DMS79 treated with DMSO at 0.1 percent for 48 hours (cell line): Measurements from ENCODE around the gene DESI1.
"Not testable (repeated sequence)": the region's sequence is repeated elsewhere in the genome, so short reads cannot be mapped to it uniquely, and the experiment has no call there.

Experiments
- DNase-seq: peaks from one replicate; lab custom pipeline; 2025; lab: John Stamatoyannopoulos, UW

Gene DESI1

DNA sequence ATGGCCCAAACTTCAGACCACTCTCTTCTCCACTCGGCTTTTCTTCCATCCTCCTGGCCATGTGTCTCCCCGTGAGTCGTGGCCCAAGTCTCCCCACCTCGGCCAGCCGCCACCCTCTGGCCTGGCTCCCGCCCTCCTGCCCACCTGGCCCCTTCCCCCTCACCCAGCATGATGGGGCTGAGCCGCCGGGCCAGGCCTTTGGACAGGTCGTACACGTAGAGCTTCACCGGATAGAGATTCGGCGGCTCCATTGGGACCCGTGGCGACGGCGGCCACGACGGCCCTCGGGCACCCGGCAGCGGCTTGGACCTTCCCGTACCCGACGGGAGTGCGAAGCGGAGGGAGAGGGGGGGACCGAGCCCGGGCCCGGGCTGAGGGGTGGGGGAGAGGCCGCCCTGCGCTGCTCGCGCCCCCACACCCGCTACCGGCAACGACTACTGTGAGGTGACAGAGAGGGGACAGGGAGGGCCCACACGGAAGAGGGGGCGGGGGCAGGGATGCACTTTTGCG is at the start of gene DESI1:
DESI1 (minus strand) TSS at position 455 of the 510 bp plus-strand sequence; CDS start at position 251, 204 bp downstream.
- no peak for DNase-seq

DNA sequence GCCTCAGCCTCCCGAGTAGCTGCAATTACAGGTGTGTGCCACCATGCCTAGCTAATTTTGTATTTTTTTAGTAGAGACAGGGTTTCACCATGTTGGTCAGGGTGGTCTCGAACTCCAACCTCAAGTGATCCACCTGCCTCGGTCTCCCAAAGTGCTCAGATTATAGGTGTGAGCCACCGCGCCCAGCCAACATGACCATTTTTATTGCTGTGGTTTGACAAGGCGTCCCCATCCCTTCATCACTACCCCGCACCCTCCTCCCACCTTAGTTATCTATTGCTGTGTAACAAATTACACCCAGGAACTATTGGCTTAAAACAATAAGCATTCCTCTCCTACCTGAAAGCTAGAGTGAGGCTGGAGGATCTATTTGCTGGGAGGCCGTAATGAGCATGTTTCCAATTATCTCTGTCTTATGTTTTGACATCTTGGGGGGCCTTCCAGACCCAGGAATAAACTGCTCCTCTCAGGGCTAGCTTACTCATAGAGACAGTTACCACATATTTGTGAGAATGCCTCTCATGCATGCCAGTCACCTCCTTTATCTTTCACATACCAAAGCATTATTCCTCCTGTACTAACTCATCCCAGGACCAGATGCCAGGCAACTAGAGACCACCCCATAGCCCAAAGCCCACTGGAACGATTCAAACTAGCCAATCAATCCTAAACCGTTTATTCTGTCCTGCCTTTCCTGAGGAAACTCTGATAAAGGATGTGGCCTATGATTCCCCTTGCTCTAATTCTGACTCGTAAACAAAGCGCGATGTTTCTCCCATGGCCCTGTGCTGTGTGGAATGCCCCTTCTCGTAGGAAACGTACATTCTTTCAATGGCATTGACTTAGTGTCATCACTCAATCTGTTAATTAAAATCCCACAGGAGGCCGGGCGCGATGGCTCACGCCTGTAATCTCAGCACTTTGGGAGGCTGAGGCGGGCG is 48.4 kb upstream of the DESI1 start:
- no peak for DNase-seq

DNA sequence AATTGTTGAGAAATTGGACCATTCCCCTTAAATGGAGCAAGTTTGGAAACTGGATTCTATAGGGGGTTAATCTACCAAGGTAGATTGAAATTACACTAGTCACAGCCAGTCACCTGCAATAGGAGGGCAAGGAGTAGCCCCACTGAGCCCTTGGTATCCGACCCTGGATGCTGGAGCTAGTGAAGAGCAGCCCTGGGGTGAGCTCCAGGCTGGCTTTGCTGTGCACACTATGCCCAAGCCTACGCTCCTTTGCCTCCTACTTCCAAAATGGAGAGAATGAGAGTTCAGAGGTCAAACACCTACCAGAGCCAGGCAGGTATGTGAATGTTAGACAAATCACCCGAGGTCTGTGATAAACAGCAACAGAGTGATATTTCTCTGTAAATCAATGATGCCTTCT is 44.1 kb upstream of the DESI1 start:
- no peak for DNase-seq

DNA sequence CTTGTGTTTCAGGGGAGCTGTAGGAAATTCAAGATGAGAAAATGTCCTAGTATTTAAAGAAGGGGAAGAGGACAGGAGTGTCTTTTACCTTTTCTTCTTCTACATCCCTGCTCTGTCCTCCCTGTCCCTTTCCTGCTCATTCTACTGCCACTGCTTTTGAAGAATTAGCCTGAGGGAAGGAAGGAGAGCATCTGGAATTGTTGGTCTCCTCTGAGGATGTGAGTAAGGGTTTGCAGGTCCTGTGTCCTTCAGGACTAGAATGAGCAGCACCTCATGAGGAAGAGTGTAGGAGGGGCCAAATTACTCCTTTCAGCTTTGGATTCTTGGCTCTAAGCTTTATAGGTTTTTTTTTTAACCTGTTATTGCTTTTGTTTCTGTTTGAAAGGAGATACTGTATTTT is 43.6 kb upstream of the DESI1 start:
- no peak for DNase-seq

DNA sequence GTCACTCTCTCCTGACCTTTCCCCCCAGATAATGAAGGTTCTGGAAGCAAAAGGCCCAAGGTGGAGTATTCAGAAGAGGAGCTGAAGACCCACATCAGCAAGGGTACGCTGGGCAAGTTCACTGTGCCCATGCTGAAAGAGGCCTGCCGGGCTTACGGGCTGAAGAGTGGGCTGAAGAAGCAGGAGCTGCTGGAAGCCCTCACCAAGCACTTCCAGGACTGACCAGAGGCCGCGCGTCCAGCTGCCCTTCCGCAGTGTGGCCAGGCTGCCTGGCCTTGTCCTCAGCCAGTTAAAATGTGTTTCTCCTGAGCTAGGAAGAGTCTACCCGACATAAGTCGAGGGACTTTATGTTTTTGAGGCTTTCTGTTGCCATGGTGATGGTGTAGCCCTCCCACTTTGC is 42.8 kb upstream of the DESI1 start:
- DNase-seq, result not testable (repeated sequence)

DNA sequence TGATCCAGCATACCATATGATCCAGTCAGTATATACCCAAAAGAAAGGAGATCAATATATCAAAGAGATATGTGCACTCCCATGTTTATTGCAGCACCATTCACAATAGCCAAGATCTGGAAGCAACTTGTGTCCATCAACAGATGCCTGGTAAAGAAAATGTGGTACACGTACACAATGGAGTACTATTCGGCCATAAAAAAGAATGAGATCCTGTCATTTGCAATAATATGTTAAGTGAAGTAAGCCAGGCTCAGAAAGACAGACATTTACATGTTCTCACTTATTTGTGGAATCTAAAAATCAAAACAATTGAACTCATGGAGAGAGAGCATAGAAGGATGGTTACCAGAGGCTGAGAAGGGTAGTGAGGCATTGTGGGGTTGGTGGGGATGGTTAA is 40.9 kb upstream of the DESI1 start:
- no peak for DNase-seq

DNA sequence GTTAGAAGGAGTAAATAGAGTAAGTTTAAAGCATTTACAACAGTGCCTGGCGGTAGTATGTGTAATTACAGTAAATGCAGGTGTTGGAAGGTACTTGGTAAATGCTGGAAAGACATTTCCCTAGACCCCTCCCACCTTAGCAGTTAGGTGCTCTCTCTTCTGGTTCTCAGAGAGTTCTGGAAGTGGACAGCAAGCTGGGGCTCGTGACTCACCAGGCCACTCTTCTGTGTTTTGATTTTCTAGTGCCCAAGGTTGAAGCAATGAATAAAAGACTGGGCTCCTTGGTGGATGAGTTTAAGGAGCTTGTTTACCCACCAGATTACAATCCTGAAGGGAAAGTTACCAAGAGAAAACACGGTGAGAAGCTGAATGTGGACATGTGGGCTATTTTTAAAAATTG is 40.2 kb upstream of the DESI1 start:
- DNase-seq, result no peak

DNA sequence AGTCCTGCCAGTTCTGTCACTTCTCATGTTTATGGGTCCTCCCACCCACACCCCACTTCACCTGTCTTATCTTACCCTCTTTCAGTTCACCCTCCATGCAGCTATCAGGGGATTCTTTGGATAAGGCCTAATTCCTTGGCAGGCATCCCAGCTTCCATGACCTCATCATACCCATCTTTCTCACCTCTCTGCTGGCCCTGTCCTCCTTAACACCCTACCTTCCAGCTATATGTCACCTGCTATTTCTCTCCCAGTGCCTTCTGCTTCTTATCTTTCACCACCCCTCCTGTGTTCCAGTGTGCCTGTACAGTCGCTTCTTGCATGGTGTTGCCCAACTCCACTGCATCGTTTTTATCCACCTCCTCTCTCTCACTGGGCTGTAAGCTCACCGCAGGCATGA is 39.6 kb upstream of the DESI1 start:
- no peak for DNase-seq

DNA sequence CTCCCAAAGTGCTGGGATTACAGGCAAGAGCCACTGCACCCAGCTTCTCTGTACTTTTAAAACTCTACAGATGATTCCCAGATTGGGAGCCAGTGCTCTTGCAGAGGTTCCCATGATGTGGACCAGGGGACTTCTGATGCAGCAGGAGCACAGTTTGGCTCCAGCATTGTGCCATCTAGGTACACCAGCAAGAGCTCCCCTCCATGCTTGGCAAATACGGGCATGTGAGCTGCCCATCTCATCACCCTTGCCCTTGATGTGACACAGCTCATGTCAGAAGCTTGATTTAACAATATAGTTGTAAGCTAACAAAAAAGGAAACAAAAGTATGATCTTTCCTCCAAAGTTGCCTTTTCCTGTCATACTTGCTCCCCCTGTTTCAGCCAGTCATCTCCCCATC is 39.1 kb upstream of the DESI1 start:
- DNase-seq, result no peak

DNA sequence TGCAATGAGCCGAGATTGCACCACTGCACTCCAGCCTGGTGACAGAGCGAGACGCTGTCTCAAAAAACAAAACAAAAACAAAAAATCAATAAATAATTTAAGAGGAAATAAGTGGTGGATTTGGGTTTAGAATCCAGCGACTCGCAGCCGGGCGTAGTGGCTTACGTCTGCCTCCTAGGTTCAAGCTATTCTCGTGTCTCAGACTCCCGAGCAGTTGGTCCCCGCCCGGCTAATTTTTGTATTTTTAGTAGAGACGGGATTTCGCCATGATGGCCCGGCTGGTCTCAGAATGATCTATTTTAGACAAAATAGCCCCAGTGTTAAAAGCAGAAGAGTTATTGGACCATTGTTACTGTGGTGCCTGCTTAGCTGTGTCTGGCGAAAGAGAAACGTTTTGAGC is 38.0 kb upstream of the DESI1 start:
- DNase-seq, result no peak

DNA sequence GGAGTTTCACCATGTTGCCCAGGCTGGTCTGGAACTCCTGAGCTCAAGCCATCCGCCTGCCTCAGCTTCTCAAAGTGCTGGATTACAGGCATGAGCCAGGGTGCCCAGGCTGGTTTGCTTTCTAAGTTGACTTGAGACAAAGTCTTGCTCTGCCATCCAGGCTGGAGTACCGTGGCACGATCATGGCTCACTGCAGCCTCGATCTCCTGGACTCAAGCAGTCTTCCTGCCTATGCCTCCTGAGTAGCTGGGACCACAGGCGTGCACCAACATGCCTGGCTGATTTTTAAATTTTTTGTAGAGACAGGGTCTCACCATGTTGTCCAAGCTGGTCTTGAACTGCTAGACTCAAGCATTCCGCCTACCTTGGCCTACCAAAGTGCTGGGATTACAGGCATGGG is 36.9 kb upstream of the DESI1 start:
- DNase-seq, result no peak

DNA sequence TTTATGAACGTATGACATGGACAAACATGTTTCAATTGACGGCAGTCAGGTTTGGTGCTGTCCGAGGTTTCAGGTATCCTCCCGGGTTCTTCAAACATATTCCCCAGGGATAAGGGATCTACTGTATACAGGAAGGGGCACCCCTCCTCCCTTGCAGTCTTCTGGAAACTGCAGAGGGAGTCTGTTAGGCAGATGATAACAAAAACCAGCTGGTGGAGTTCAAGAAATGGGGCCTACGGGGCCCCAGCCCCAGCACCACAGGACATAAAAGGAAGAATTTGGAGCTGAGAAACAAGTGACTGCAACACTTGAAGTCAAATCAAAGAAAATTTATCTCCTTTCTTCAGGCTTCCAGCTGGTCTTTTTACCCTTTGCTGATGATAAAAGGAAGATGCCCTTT is 35.7 kb upstream of the DESI1 start:
- DNase-seq, result no peak

DNA sequence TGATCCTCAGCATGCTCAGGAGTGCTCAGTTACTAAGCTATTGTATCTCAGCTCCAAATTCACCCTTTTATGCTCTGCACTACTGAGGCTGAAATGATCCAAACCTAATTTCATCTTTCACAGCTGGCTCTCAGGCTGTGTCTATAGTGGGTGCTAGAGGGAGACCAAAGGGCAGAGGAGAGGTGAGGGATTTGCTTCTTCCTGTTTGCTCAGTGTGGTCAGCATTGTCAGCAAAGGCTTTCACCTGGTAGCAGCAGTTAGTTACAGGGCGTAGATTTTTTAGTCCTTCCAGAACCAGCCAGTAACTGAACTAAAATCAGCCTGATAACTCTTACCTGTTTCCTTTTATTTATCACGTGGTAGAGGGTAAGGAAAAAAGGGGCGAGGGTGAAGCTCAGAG is 33.5 kb upstream of the DESI1 start:
- no peak for DNase-seq

DNA sequence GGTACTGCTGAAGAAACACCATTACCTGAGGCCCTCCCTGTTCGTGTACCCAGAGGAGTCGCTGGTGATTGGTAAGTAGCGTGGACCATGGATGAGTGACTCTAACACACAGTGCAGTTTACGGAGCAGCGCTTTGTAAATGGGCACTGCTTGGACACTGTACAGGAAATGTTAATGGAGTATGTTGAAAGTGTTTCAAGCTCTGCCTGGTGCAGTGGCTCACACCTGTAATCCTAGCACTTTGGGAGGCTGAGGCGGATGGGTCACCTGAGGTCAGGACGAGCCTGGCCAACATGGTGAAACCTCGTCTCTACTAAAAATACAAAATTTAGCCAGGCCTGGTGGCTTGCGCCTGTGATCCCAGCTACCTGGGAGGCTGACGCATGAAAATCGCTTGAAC is 30.0 kb upstream of the DESI1 start:
- no peak for DNase-seq

DNA sequence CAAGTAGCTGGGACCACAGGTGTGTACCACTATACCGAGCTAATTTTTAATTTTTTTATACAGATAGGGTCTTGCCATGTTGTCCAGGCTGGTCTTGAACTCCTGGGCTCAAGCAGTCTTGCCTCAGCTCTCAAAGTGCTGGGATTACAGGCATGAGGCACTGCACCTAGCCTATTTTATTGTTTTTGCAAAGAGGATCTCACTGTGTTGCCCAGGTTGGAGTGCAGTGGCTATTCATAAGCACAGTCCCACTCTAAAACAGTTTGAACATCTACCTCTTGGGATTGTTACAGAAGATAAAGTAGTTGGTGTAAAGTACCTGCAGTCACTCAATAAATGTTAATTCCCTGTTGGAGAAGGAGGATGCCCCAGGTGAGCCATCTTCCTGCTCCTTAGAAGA is 29.4 kb upstream of the DESI1 start:
- DNase-seq, result no peak

DNA sequence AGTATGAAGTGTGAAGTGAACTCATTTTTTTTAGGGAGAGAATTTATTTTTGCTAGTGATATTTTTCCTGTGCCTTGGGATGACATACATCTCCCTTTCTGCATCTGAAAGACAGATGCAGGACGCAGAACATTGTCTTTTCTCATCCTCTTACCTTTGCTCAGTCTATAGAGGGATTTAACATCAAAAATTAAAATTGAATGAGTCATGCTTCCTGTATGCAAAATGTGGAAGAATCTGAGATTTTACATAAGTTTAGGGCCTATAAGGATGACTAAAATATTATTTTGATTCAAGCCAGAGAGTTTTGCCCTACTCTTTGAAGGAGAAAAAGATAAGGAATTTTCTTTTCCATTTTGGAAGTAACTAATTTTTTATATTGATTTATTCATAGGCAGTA is 27.6 kb upstream of the DESI1 start:
- DNase-seq, result no peak

DNA sequence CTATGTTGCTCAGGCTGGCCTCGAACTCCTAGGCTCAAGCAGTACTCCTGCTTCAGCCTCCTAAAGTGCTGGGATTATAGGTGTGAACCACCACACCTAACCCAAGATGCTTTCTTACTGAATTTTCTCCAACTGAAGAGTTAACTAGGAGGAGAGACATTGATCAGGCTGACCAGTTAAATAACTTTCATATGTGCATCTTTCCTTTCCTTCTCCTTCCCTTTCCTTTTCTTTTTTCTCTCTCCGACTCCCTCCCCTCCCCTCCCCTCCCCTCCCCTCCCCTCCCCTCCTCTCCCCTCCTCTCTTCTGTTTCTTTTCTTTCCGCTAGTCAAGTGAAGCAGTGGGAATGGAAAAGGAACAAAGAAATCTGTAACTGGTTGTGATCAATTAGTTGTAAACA is 26.9 kb upstream of the DESI1 start:
- DNase-seq, result no peak

DNA sequence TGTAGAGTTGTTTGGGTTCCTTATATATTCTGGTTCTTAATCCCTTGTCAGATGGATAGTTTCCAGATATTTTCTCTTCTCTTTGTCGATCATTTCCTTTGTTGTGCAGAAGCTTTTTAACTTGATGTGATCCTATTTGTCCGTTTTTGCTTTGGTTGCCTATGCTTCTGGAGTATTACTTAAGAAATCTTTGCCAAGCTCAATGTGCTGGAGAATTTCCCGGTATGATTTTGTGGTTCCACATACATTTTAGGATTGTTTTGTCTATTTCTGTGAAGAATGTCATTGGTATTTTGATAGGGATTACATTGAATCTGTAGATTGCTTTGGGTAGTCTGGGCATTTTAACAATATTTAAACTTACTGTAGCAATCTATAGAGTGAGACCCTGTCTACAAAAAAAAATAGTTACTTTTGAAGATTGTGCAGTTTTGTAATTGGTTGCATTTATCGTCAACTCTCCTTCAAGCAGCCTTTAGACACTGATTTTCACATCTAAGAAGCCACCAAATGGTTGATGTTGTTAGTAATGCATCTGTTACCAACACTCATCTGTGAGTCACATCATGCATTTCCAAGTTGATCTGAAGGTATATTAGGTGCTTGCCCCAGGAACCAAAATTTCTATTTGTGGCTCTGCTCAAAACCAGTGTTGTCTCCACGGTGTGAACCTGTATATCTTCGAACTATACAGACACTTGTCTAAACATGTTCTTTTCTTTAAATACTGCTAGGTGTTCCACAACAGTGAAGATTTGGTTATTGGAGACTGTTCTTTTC is 21.7 kb upstream of the DESI1 start:
- no peak for DNase-seq

DNA sequence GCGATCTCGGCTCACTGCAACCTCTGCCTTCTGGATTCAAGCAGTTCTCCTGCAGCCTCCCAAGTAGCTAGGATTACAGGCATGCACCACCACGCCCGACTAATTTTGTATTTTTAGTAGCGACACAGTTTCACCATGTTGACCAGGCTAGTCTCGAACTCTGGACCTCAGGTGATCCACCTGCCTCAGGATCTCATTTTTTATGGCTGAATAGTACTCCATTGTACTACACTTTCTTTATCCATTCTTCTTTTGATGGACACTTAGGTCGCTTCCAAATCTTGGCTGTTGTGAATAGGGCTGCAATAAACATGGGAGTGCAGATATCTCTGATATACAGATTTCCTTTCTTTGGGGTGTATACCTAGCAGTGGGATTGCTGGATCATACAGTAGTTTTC is 21.0 kb upstream of the DESI1 start:
- DNase-seq, result no peak

DNA sequence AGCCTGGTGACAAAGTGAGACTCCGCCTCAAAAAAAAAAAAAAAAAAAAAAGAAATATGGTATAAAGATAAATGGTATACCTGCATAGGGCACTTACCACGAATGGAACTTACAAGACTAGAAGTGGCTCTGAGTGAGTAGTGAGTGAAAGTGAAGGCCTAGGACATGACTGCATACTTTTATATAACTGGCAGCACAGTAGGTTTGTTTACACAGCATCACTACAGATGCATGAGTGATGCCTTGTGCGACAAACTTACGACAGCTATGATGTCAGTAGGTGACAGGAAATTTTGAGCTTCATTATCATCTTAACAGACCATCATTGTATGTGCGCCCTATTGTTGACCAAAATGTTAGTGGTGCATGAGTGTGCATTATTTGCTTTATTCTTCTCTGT is 17.9 kb upstream of the DESI1 start:
- DNase-seq, result no peak

DNA sequence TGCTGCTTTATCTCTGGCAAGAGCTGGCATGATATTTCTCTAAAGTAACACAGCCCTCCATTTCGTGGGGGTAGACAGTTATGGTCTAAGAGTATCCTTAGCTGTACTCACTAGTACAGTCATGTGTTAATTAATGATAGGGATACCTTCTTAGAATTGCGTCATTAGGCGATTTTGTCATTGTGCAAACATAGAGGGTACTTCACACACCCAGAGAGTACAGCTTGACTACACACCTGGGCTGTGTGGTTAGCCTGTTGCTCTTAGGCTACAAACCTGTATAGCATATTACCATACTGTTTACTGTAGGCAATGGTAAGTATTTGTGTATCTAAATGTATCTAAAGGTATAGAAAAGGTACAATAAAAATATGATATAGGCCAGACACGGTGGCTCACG is 17.3 kb upstream of the DESI1 start:
- DNase-seq, result no peak

DNA sequence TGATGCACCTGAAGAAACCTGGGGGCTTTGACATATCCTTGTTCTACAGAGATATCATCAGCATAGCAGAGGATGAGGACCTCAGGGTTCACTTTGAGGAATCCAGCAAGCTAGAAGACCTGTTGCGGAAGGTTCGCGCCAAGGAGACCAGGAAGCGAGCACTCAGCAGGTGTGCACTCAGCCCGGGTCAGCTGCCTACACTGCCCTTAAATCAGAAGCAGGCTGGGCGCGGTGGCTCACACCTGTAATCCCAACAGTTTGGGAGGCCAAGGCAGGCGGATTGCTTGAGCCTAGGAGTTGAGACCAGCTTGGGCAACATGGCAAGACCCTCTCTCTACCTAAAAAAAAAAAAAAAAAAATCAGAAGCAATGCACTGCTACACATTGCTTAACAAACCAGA is 16.8 kb upstream of the DESI1 start:
- not testable (repeated sequence) for DNase-seq

DNA sequence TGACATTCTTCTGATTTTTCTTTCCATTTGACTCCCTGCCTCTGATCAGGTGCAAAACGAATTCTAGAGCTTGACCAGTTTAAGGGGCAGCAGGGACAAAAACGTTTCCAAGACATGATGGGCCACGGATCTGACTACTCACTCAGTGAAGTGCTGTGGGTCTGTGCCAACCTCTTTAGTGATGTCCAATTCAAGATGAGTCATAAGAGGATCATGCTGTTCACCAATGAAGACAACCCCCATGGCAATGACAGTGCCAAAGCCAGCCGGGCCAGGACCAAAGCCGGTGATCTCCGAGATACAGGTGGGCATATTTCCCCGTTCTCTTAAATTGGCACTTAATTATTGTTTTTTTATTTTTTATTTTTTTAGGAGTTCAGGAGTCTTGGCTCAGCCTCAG is 15.6 kb upstream of the DESI1 start:
- no peak for DNase-seq
